ENCODE results near the gene SYCE1.

The SYCE1 gene

DNA sequence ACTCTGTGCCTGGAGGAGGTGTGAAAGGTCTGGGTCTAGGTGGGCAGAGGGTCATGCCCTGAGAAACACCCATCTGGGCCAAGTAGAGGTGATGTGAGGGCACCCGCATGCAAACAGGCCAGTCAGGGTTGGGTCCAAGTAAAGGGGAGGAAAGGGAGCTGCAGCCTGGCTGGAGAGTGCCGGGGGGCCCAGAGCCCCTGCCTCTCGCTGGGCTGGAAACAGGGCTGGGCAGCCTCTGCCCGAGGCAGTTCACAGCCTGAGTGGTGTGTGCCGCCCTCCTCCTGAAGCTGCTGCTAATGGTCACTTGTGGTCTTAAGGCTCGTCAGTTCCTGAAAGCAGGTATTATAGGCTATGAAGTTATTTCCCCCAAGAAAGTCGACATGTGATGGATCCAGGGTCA lies 31.0 kb downstream of the SYCE1 start:
- H2BK120ac ChIP-seq (ENCODE audit: low read depth, low read length) = no peak overlapping the region
- no peak for DNase-seq
- H3K27me3 ChIP-seq (ENCODE audit: control insufficient read depth in 1 of 2, insufficient read depth in 1 of 2, low read length in 2 of 2) = peaks cover 0 to 30% of the 10 kb centered on the region in 2 experiments
- no peak overlapping the region for H4K8ac ChIP-seq (ENCODE audit: low read length)
- H3K9ac ChIP-seq (ENCODE audit: low read length) = no peak overlapping the region
- WGBS = 75% methylated on average over 6 of the region's 7 CpGs
- no peak overlapping the region for H2BK12ac ChIP-seq (ENCODE audit: low read length in 2 of 2)
- peak overlapping the region in 1 of 2 experiments; percentile 29 for H3K4me3 ChIP-seq (ENCODE audit: insufficient read depth in 1 of 2, low read depth in 1 of 2, low read length in 2 of 2)
- H3K27ac ChIP-seq (ENCODE audit: low read length, poor library complexity, severe bottlenecking) = no peak overlapping the region
- H3K4ac ChIP-seq (ENCODE audit: low read depth in 1 of 2, low read length in 2 of 2) = no peak overlapping the region
- no peak overlapping the region for H4K91ac ChIP-seq (ENCODE audit: low read length)
- no peak overlapping the region for H2BK5ac ChIP-seq (ENCODE audit: low read depth, low read length, poor library complexity, severe bottlenecking)
- peaks cover 0 to 2% of the 10 kb centered on the region in 2 experiments for H3K36me3 ChIP-seq (ENCODE audit: control insufficient read depth in 1 of 2, insufficient read depth in 2 of 2, low read depth in 1 of 2, low read length in 2 of 2)
- no peaks in the 10 kb centered on the region for H3K9me3 ChIP-seq (ENCODE audit: control insufficient read depth, low read length)
- no peak overlapping the region for H3K23ac ChIP-seq (ENCODE audit: low read length in 2 of 2)
- H3K18ac ChIP-seq (ENCODE audit: low read depth in 1 of 2, low read length in 2 of 2) = no peak overlapping the region
- no peaks in the 10 kb centered on the region for H3K79me1 ChIP-seq (replicated peaks; ENCODE audit: low read length, poor library complexity, severe bottlenecking)
- no peaks in the 10 kb centered on the region for H3K4me1 ChIP-seq (ENCODE audit: control insufficient read depth, insufficient read depth, low read depth, low read length)
- no peak overlapping the region for H3K14ac ChIP-seq (ENCODE audit: low read length in 2 of 2)
- H2AFZ ChIP-seq (ENCODE audit: low read depth, low read length) = no peak overlapping the region
- H3K4me2 ChIP-seq (ENCODE audit: low read length, poor library complexity, severe bottlenecking) = no peak overlapping the region
- no peak overlapping the region for H2AK5ac ChIP-seq (ENCODE audit: low read length, severe bottlenecking)
- H2BK15ac ChIP-seq (ENCODE audit: low read depth, poor library complexity, severe bottlenecking) = no peak overlapping the region

DNA sequence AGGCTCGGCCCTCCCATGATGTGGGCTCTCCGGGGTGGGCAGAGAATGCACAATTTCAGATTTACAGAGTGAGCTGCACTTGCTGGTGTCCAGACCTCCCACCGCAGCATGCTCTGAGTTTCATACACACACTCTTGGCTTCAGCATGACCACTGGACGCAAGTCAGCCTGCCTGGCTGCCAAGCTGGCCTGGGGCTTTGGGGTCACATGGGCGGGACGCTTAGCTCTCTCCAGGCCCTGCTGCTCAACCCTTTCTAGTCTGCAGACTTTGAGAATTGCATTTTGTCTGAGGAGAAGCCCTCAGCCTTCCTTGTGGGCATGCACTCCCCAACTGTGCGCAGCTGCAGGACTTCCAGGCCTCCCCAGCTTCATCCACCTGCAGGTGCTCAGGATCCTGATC lies 32.5 kb downstream of the SYCE1 start:
- Histone ChIP-seq H3K36me3 (ENCODE audit: control insufficient read depth in 1 of 2, insufficient read depth in 2 of 2, low read depth in 1 of 2, low read length in 2 of 2) (peaks cover 0 to 2% of the 10 kb centered on the region in 2 experiments), H3K4me1 (ENCODE audit: control insufficient read depth, insufficient read depth, low read depth, low read length) (peaks cover 2% of the 10 kb centered on the region), H3K18ac (ENCODE audit: low read depth in 1 of 2, low read length in 2 of 2) (no peak overlapping the region), H3K79me1 (replicated peaks; ENCODE audit: low read length, poor library complexity, severe bottlenecking) (no peaks in the 10 kb centered on the region), H2BK12ac (ENCODE audit: low read length in 2 of 2) (no peak overlapping the region), H3K4ac (ENCODE audit: low read depth in 1 of 2, low read length in 2 of 2) (no peak overlapping the region), H3K23ac (ENCODE audit: low read length in 2 of 2) (no peak overlapping the region), H3K14ac (ENCODE audit: low read length in 2 of 2) (no peak overlapping the region), H3K27me3 (ENCODE audit: control insufficient read depth in 1 of 2, insufficient read depth in 1 of 2, low read length in 2 of 2) (peaks cover 0 to 44% of the 10 kb centered on the region in 2 experiments), H2AFZ (ENCODE audit: low read depth, low read length) (no peak overlapping the region), H3K9me3 (ENCODE audit: control insufficient read depth, low read length) (no peaks in the 10 kb centered on the region), H2BK5ac (ENCODE audit: low read depth, low read length, poor library complexity, severe bottlenecking) (no peak overlapping the region), H2BK15ac (ENCODE audit: low read depth, poor library complexity, severe bottlenecking) (no peak overlapping the region), H4K8ac (ENCODE audit: low read length) (no peak overlapping the region), H2BK120ac (ENCODE audit: low read depth, low read length) (no peak overlapping the region), H3K4me3 (ENCODE audit: insufficient read depth in 1 of 2, low read depth in 1 of 2, low read length in 2 of 2) (no peak overlapping the region), H3K27ac (ENCODE audit: low read length, poor library complexity, severe bottlenecking) (no peak overlapping the region), H4K91ac (ENCODE audit: low read length) (no peak overlapping the region), H2AK5ac (ENCODE audit: low read length, severe bottlenecking) (no peak overlapping the region), H3K9ac (ENCODE audit: low read length) (no peak overlapping the region), H3K4me2 (ENCODE audit: low read length, poor library complexity, severe bottlenecking) (no peak overlapping the region)
- WGBS = 54% methylated on average over 7 of the region's 7 CpGs
- DNase-seq = no peak

DNA sequence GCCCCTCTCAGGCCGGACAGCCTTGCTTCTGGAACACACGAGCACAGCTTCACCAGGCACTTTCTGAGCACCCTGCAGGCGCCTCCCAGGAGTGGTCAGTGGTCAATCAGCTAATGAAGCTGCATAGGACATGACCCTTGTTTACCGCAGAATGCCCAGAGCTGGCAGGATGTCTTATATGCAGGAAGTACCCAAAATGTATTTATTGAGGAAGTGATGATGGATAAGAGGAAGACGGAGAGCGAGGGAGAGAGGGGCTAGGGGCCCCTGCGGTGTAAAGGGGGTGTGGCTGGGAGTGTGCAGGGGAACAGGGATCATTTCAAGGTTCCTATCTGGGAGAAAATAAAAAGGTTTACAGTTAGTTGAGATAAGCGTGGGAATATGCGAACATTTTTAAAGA lies 34.9 kb downstream of the SYCE1 start:
- Histone ChIP-seq H2BK15ac (ENCODE audit: low read depth, poor library complexity, severe bottlenecking) (no peak overlapping the region), H3K4me1 (ENCODE audit: control insufficient read depth, insufficient read depth, low read depth, low read length) (peaks cover 2% of the 10 kb centered on the region), H4K8ac (ENCODE audit: low read length) (no peak overlapping the region), H2BK5ac (ENCODE audit: low read depth, low read length, poor library complexity, severe bottlenecking) (no peak overlapping the region), H3K27me3 (ENCODE audit: control insufficient read depth in 1 of 2, insufficient read depth in 1 of 2, low read length in 2 of 2) (peaks cover 0 to 57% of the 10 kb centered on the region in 2 experiments), H2AFZ (ENCODE audit: low read depth, low read length) (no peak overlapping the region), H3K14ac (ENCODE audit: low read length in 2 of 2) (no peak overlapping the region), H3K27ac (ENCODE audit: low read length, poor library complexity, severe bottlenecking) (no peak overlapping the region), H3K4me3 (ENCODE audit: insufficient read depth in 1 of 2, low read depth in 1 of 2, low read length in 2 of 2) (no peak overlapping the region), H2BK12ac (ENCODE audit: low read length in 2 of 2) (no peak overlapping the region), H2AK5ac (ENCODE audit: low read length, severe bottlenecking) (no peak overlapping the region), H3K36me3 (ENCODE audit: control insufficient read depth in 1 of 2, insufficient read depth in 2 of 2, low read depth in 1 of 2, low read length in 2 of 2) (no peaks in the 10 kb centered on the region), H3K4ac (ENCODE audit: low read depth in 1 of 2, low read length in 2 of 2) (no peak overlapping the region), H3K9ac (ENCODE audit: low read length) (no peak overlapping the region), H2BK120ac (ENCODE audit: low read depth, low read length) (no peak overlapping the region), H3K23ac (ENCODE audit: low read length in 2 of 2) (no peak overlapping the region), H3K4me2 (ENCODE audit: low read length, poor library complexity, severe bottlenecking) (no peak overlapping the region), H4K91ac (ENCODE audit: low read length) (no peak overlapping the region), H3K79me1 (replicated peaks; ENCODE audit: low read length, poor library complexity, severe bottlenecking) (no peaks in the 10 kb centered on the region), H3K9me3 (ENCODE audit: control insufficient read depth, low read length) (no peaks in the 10 kb centered on the region), H3K18ac (ENCODE audit: low read depth in 1 of 2, low read length in 2 of 2) (no peak overlapping the region)
- no peak for DNase-seq
- 75% methylated on average over 9 of the region's 9 CpGs for WGBS

DNA sequence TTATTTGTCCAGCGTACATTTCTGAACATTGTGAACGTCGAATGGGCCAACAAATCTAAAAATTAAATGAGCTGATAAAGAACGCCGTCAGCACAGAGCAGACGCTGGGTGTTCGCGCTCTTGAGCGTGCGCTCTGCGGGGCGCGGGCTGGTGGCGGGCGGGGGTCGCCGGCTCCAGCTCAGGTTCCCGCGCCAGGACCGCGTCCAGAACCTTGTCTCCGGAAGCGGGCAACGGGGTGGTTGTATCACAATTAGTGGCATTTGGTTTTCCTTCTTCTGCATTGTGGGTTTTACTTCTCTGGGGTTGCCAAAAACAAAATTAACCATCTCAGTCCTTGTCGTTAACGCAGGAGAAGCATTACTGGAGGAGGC lies 35.8 kb downstream of the SYCE1 start:
- Histone ChIP-seq H2AFZ (ENCODE audit: low read depth, low read length) (no peak overlapping the region), H3K23ac (ENCODE audit: low read length in 2 of 2) (no peak overlapping the region), H3K27me3 (ENCODE audit: control insufficient read depth in 1 of 2, insufficient read depth in 1 of 2, low read length in 2 of 2) (peaks cover 0 to 57% of the 10 kb centered on the region in 2 experiments), H3K4me3 (ENCODE audit: insufficient read depth in 1 of 2, low read depth in 1 of 2, low read length in 2 of 2) (peak overlapping the region in 1 of 2 experiments; percentile 78), H2AK5ac (ENCODE audit: low read length, severe bottlenecking) (no peak overlapping the region), H3K9me3 (ENCODE audit: control insufficient read depth, low read length) (no peaks in the 10 kb centered on the region), H3K4ac (ENCODE audit: low read depth in 1 of 2, low read length in 2 of 2) (no peak overlapping the region), H2BK5ac (ENCODE audit: low read depth, low read length, poor library complexity, severe bottlenecking) (no peak overlapping the region), H2BK12ac (ENCODE audit: low read length in 2 of 2) (no peak overlapping the region), H3K4me2 (ENCODE audit: low read length, poor library complexity, severe bottlenecking) (no peak overlapping the region), H3K9ac (ENCODE audit: low read length) (peak overlapping the region; percentile 47), H3K4me1 (ENCODE audit: control insufficient read depth, insufficient read depth, low read depth, low read length) (peaks cover 2% of the 10 kb centered on the region), H4K8ac (ENCODE audit: low read length) (no peak overlapping the region), H4K91ac (ENCODE audit: low read length) (no peak overlapping the region), H3K18ac (ENCODE audit: low read depth in 1 of 2, low read length in 2 of 2) (no peak overlapping the region), H3K27ac (ENCODE audit: low read length, poor library complexity, severe bottlenecking) (no peak overlapping the region), H3K36me3 (ENCODE audit: control insufficient read depth in 1 of 2, insufficient read depth in 2 of 2, low read depth in 1 of 2, low read length in 2 of 2) (no peaks in the 10 kb centered on the region), H2BK15ac (ENCODE audit: low read depth, poor library complexity, severe bottlenecking) (no peak overlapping the region), H3K14ac (ENCODE audit: low read length in 2 of 2) (no peak overlapping the region), H2BK120ac (ENCODE audit: low read depth, low read length) (no peak overlapping the region), H3K79me1 (replicated peaks; ENCODE audit: low read length, poor library complexity, severe bottlenecking) (no peaks in the 10 kb centered on the region)
- DNase-seq = no peak
- WGBS = 96% methylated on average over 22 of the region's 26 CpGs
